NOMO-1 (cell line): ENCODE data around the gene TSPAN11.
"Not testable (repeated sequence)": the region's sequence is repeated elsewhere in the genome, so short reads cannot be mapped to it uniquely, and the experiment has no call there.

ENCODE experiments used
- DNase-seq, 2 experiments: peaks; one replicate each; lab custom pipeline; 2025; ENCODE audit not compliant: unreplicated experiment in 2 of 2; lab: John Stamatoyannopoulos, UW

TSPAN11 gene

GRCh38 chr12:31017535-31017934 lies 91.0 kb downstream of the TSPAN11 start:
- no peak for DNase-seq

- DNase-seq: no peak
These were observed 91.7 kb downstream of the TSPAN11 start for GRCh38 chr12:31018106-31018789.

GRCh38 chr12:31018790-31019505 lies 92.4 kb downstream of the TSPAN11 start:
- no peak for DNase-seq

GRCh38 chr12:31019561-31019960 lies 93.0 kb downstream of the TSPAN11 start:
- no peak for DNase-seq

GRCh38 chr12:31019976-31020375 lies 93.4 kb downstream of the TSPAN11 start:
- no peak for DNase-seq

GRCh38 chr12:31020385-31021166 lies 94.0 kb downstream of the TSPAN11 start:
- DNase-seq: no peak

- no peak for DNase-seq
These were observed 94.6 kb downstream of the TSPAN11 start for GRCh38 chr12:31021181-31021580.

- no peak for DNase-seq
These were observed 95.4 kb downstream of the TSPAN11 start for GRCh38 chr12:31021809-31022494.

- DNase-seq: no peak
These were observed 96.8 kb downstream of the TSPAN11 start for GRCh38 chr12:31023271-31023724.

- DNase-seq: no peak
These were observed 99.7 kb downstream of the TSPAN11 start for GRCh38 chr12:31026202-31026601.

- DNase-seq: not testable (repeated sequence)
These were observed 100.5 kb downstream of the TSPAN11 start for GRCh38 chr12:31027006-31027405.

- no peak for DNase-seq
These were observed 102.9 kb downstream of the TSPAN11 start for GRCh38 chr12:31029468-31029867.

- DNase-seq: peak in 1 of 2 experiments; percentile 23
These were observed 103.5 kb downstream of the TSPAN11 start for GRCh38 chr12:31029916-31030562.

GRCh38 chr12:31031951-31032335 lies 105.4 kb downstream of the TSPAN11 start:
- no peak for DNase-seq

- DNase-seq: no peak
These were observed 106.6 kb downstream of the TSPAN11 start for GRCh38 chr12:31033146-31033545.

GRCh38 chr12:31033681-31034080 lies 107.1 kb downstream of the TSPAN11 start:
- no peak for DNase-seq

GRCh38 chr12:31034372-31034771 lies 107.8 kb downstream of the TSPAN11 start:
- no peak for DNase-seq

GRCh38 chr12:31035226-31035625 lies 108.7 kb downstream of the TSPAN11 start:
- no peak for DNase-seq

- DNase-seq: no peak
These were observed 109.6 kb downstream of the TSPAN11 start for GRCh38 chr12:31035967-31036665.

- DNase-seq: no peak
These were observed 110.5 kb downstream of the TSPAN11 start for GRCh38 chr12:31037028-31037427.
